ENCODE results near the gene CFAP73.

Gene CFAP73

DNA sequence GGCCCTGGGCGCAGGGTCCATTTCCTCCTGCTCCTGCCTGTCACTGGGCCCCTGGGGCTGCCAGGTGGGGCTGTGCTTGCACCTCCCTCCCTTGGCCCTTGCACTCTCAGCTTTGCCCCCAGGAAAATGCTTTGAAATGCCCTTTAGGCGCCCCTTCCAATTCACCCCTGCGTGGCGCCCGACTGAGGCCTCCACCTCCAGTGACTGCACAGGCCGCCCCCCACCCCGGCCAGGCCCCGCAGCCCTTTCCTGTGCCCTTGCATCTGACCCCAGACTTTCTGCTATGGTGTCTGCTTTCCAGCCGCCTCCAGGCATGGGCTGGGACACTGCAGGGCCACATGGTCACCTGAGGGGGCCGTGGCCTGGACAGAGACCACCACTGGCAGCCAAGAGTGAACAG, 18.3 kb downstream of the CFAP73 start:
- DNase-seq = no peak

DNA sequence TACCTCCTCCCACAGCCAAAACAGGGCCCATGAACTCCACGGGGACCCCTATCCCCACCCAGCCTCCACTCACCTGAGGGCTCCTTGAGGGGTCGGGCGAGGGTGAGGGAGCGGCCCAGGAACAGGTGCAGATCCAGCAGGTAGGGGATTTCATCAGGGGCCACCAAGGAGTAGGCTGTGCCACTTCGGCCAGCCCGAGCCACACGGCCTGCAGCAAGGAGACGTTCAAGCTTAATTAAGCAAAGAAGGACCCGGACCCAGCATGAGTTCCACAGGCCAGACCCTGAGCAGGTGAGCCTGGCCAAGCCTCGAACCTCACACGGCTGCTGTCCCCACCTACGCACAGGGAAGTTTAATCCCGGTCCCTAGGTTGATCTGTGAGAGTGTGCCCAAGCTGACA, 20.2 kb downstream of the CFAP73 start:
- DNase-seq = no peak

DNA sequence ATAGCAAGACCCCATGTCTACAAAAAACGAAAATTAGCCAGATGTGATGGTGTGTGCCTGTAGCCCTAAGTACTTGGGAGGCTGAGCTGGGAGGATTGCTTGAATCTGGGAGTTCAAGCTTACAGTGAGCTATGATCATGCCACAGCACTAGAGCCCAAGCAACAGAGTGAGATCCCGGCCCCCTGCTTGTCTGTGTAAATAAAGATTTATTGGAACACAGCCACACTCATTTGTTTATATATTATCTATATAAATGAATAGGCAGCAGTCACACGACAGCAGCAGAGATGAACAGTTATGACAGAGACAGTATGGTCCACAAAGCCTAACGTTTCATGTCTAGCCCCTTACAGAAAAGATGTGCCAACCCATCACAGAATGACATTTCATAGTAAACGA, 20.9 kb downstream of the CFAP73 start:
- DNase-seq = no peak

DNA sequence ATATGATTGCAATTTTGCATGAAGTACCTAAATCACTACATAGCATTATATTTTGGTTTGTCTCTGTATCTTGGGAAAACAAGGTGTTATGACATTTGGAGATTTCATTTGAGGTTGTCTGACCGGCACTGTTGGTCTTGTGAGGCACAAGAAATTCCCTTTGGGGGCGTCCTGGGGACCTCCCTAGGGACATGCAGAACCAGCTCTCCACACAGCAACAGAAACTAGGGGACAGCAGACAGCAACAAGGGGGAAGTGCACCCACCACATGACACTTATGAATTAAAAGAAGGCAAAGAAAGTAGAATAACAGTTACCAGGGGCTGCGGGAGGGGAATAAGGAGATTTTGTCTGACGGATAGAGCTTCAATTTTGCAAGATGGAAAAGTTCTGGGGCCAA, 21.4 kb downstream of the CFAP73 start:
- DNase-seq = no peak

DNA sequence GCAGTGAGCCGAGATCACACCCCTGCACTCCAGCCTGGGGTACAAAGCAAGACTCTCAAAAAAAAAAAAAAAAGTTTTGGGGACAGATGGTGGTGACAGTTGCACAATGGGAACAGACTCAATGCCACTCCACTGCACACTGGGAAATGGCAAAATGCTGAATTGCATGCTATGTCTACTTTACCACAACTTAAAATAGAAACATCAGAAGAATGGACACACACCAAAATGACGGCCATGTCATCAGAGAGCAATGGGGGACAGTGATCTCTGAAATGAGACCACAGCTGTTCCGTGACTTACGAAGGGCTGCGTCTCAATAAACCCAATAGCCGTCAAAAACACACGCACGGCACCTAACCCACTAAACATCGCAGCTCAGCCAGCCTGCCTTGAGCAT, 22.0 kb downstream of the CFAP73 start:
- DNase-seq = no peak

DNA sequence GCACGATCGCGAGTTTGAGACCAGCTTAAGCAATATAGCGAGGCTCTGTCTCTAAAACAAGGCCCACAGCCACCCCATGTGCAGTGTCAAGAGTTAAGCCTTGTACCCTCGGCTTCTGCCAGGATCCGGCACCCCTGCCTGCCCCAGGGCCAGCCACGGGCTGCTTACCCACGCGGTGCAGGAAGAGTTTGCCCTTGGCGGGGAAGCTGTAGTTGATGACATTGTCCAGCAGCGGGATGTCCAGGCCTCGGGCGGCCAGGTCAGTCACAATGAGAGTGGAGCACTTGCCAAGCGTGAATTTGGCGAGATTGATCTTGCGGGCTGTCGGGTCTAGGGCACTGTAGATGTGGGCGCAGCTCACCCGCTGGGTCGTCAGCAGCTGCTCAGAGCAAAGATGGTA, 22.7 kb downstream of the CFAP73 start:
- DNase-seq = no peak

DNA sequence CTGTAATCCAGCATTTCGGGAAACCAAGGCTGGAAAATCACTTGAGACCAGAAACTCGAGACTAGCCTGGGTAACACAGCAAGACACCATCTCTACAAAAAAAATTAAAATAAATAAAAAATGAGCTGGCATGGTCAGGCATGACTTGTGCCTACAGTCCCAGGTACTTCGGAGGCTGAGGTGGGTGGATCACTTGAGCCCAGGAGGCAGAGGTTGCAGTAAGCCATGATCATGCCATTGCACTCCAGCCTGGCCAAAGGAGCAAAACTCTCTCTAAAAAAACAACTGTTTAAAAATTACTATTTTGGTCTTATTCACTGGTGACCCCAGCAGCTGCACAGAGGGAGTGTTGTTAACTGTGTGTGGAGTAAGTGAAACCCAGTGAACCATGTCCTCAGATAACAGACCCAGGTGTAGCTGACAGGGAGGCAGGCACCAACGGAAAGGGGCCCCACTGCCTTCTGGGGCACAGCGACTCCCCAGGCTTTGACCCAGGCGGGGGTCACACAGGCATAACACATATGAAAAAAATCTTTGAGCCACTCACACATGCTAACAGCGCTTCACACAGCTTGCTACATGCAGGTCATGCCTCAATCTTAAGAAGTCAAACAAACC, 23.7 kb downstream of the CFAP73 start:
- DNase-seq = no peak

DNA sequence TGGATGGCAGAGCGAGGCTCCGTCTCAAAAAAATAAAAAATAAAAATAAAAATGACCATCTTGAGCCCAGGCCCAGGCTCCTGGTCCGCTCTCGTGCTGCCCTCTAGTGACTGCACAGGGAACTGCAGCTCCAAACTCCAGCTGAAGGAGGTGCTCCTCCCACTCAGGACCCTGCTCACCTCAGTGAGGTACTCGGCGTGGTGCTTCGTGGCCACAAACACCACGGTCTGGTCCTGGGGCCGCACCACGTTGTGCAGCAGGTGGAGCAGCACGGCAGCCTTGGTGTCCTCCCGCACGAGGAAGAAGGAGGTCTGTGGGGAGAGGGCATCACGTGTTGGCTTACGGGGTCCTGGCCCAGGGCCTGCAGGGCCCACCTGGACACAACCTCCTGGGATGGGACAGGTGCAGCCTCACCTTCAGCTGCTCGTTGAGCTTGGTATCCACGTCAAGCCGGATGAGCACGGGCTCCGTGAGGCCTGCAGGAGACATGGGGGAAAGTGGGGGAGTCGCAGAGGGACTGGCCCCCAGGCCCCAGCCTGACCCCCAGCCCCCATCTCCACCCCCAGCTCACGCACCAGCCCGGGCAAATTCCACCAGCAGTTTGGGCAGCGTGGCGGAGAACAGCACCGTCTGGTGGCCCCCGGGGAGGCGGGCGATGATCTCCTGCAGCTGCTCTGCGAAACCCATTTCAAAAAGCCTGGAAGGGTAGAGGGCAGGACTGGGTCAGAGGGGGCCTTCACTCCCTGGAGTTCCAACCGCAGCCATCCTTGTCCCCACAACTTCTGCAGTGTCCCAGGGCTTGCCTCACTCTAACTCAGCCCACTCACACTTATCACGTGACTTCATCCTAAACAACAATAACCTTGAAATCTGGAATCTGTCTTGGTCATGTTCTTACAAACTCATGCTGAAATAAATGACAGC, 25.2 kb downstream of the CFAP73 start:
- no peak for DNase-seq

DNA sequence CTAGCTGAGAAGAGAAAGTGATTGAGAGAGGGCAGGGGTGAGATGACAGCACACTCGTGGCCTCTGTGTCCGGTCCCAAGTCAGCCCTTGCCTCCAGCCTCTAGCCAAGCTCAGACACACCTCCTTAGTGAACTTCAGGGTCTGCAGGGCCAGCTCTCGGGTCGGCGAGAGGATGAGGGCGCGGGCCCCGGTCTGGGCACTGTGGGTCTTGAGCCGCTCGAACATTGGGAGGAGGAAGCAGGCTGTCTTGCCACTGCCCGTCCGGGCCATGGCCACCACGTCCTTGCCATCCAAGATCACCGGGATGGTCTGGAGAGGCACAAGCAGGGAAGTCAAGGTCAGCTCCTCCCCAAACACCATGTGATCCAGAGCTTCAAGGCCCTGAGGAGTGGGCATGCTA, 29.5 kb downstream of the CFAP73 start:
- DNase-seq = no peak

DNA sequence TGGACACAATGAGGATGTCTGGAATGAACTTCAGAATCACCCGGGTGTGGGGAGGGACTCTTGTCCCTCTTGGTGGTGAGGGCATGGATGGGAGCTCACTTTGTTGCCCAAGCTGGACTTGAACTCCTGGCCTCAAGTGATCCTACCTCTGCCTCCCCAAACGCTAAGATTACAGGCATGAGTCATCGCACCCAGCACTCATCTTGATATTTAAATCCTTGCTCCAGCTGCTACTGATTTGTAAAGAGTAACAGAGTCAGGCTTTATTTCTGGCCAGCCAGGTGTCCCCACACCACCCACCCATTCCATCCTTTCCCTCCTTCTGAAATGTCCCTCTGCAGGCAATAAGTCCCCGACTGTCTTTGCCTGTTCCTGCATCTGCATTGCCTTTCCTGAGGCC, 30.8 kb downstream of the CFAP73 start:
- no peak for DNase-seq

DNA sequence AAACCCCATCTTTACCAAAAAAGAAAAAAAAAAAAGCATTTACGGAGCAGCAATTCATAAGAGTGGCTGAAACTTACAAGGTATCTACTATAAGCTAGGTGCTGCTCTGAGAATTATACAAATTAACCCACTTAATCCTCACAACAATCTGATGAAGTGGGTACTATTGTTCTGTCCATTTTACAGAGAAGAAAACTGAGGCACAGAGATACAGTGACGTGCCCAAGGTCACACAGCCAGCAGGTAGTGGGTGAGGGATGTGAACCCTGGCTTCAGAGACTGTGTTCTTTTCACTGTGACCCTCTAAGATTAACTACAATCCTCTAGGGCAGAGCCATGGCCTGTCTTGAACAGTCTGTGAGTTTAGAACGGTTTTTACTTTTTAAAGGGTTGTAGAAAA, 32.5 kb downstream of the CFAP73 start:
- DNase-seq = no peak

DNA sequence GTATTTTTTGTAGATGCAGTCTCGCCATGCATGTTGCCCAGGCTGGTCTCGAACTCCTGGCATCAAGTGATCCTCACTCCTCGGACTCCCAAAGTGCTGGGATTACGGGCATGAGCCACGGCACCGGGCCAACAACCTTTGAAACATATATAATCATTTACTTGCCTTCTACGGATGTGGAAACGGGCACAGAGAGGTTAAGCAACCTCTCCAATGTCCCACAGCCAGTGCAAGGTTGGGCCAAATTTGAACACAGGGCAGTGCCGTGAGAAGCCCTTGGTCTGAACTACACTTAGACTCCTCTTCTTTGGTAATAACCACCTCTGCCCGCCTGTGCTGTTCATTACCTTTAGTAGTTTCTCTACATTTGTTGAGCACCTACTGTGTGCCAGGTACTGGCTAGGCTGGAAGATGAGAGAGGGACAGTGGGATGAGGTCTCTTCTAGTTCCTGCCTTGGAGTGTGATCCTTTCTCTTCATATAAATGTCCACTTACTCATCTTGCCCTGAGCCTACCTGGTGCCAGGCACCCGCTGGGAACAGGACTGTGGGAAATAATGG, 33.6 kb downstream of the CFAP73 start:
- DNase-seq = no peak

DNA sequence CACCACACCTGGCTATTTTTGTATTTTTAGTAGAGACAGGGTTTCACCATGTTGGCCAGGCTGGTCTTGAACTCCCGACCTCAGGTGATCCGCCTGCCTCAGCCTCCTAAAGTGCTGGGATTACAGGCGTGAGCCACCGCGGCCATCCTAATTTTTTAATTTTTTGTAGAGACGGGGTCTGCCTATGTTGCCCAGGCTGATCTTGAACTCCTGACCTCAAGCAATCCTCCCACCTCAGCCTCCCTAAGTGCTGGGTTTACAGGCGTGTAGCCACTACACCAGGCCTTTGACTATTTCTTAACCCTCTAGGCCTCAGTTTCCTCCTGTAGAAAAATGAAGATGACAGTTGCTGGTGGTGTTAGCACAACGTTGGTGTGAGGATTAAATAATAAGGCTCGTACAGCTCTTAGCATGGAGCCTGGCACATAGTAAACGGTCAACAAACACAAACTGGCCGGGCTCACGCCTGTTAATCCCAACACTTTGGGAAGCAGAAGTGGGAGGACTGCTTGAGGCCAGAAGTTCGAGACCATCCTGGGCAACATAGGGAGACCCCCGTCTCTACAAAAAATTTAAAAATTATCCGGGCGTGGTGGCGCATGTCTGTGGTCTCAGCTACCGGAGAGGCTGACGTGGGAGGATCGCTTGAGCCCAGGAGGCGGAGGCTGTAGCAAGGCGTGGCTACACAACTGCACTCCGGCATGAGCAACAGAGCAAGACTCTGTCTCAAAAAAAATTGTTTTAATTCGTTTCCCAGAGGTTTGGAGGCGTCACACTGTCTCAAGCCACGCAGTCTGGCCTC, 34.8 kb downstream of the CFAP73 start:
- no peak for DNase-seq

DNA sequence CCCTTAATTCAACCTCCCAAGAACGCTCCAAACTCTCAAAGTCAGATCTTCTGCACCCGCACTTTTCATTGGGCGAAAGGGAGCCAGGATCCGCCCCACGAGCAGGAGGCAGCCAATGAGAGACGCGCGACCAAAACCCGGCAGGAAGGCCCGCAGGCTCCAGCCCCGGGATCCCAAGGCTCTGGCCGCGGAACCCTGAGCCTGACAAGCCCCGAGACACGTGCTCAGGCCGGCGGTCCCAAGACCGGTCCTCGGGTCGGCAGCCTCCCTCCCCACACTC, 35.3 kb downstream of the CFAP73 start:
- peak; percentile 67 for DNase-seq

DNA sequence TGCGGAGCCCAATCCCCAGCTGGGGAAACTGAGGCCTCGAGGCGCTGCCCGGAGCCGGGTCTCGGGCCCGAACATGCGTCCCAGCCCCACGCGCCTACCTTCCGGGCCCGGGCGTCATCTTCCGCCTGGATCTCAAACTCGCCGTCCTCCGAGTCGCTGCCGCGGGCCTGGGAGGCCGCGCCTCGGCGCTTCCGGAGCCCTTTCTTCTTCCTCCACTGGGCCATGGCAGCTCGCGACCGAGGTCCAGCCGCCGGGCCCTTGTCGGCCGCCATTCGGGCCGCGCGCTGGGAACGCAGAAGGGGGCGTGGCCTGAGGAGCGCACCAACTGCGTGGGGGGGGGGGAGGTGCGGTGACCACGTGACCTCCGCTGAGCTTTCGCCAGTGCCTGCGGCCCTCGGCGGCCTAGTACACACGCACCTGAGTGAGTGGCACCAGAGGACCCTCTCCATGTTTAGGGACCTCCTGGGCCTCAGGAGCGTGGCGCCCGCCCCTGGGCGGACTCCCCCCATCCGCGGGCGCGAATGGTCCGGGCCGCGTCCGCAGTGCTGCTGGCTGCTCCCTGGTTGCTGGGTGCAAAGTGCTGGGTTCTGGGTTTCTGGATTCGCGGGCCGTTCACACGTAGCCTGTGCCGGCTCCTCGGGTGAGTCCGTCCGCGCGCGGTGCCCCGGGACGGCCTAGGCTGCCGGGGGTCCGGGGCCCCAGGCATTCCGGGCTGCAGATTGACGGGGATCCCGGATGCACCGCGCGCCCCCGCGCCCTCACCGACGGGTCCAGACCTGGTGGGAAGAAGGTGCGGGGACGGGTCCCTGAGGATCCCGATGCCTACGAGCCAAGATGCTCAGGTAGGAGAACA, 35.9 kb downstream of the CFAP73 start, which contains the start of the genes DDX54 and RITA1:
Gene DDX54, minus strand, starts transcription at position 299 of the 853 bp plus-strand sequence. Its CDS starts 27 bp downstream, at position 272.
Gene RITA1, plus strand, starts transcription at position 542 of the 853 bp plus-strand sequence. CDS start 1,026 bp downstream, outside the sequence.
- DNase-seq = no peak

DNA sequence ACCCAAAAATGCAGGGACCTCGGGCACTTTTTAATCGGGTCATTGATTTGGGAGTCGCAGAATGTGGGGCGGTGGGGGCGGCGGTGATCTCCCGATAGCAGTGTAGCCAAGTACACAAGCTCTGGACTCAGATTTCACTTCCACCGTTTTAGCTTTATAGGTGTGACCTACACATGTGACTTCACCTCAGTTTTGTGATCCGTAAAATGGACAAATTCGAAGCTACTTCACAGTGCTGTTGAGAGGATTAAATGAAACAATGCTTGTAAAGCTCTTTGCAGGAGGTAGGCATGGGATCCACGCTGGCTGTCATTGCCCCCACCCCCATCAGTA, 36.5 kb downstream of the CFAP73 start:
- DNase-seq = no peak

DNA sequence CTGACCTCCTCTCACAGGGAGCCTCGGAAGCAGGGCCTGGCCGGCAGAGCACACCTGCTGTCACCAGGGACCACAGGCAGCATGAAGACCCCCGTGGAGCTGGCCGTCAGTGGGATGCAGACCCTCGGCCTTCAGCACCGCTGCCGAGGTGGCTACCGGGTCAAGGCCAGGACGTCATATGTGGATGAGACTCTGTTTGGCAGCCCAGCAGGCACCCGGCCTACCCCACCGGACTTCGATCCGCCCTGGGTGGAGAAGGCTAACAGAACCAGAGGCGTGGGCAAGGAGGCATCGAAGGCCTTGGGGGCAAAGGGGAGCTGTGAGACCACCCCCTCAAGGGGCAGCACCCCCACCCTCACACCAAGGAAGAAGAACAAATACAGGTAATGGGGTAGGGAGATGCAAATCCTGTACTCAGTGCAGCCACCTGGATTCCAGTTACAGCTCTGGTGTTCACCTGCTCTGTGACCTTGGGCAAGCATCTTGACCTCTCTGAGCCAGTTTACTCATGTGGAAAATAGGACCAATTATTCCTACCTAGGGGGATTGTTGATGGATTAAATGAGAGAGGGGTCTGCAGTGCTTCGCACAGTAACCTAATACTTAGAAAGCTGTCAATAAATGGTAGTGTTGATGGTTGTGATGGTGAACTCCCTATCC, 37.3 kb downstream of the CFAP73 start:
- no peak for DNase-seq

DNA sequence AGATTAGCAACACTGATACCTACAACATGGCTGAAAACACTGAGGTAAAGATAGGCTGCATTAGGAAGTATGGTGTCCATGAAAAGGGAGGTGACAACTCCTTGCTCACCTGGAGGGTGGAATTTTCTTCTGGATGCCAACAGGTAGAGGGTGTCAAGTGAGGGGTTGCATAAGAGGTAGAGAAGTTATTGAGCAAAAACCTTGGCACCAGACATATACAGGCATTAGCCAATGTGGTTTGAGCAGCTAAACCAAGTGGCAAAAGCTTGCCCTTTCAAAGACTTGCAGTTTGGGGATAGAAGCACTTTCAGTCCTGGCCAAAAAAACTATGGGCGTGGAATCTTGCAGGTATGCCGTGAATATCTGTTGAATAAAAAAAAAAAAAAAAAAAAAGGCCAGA, 39.8 kb downstream of the CFAP73 start:
- DNase-seq = no peak

DNA sequence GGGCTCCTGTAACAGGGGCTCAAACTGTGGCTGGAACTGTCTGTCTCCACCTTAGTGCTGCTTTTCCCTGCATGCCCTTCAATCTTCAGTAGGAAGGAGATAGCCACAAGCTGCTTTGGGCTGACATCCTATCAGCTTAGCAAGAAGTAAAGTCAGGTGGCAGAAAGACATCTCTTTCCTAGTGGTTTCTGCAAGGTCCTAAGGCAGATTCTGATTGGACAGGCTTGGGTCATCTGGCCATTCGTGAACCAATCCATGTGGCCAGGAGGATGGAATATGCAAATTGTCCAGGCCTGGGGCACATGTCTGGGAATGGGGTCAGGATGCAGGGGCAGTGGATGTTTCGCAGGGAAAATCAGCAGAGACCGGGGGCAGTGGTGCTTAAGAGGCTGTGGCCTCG, 41.2 kb downstream of the CFAP73 start:
- DNase-seq = no peak

DNA sequence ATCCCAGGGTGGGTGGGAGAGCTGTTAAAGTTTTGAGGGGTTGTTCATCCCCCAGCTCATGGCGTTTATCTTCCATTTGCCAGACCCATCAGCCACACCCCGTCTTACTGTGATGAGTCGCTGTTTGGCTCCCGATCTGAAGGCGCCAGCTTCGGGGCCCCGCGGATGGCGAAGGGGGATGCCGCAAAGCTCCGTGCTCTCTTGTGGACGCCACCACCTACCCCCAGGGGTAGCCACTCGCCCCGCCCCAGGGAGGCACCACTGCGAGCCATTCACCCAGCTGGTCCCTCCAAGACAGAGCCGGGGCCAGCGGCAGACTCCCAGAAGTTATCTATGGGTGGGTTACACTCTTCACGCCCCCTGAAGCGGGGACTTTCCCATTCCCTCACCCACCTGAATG, 41.7 kb downstream of the CFAP73 start:
- no peak for DNase-seq

DNA sequence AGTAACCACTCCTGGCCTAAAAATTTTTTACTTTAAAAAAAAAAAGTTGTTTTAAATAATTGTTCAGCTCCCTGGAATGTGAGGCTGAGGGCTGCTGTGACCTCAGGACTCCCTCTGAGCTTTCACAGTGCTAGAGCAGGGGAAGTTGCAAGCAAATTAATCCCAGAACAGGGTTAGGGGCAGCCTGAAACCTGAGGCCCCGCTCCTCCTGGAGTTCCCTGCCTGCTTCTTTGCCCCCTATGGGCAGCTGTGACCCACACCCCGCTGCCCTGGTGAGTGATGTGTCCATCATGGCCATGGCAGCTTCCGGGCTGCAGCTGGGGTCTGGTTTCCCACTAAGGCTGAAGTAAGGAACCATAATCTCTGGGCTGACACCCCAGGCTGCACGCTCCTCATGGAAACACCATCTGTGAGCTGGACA, 45.5 kb downstream of the CFAP73 start:
- no peak for DNase-seq

DNA sequence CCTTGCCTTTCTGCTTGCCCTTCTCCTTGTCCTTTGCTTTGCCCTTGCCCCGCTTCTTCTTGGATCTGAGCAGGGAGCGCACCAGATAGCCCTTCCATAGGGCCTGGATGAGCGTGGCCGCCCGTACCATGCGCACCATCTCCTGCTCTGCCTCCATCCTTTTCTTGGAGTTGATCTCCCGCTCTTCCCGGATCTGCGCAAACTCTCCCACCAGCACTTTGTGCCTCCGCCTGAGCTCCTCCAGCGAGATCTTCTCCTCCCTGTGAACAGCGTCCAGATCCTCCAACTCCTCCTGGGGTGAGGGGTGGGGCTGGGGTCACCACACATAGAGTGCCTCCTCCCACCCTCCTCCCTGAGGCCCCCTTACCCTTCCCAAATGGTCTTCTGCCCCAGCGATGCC, 46.1 kb downstream of the CFAP73 start:
- DNase-seq = no peak

Data from NCI-H2029 treated with DMSO at 0.1 percent for 48 hours (cell line).